ENCODE results near the gene BRDT.
"Not testable (repeated sequence)": the region's sequence is repeated elsewhere in the genome, so short reads cannot be mapped to it uniquely, and the experiment has no call there.

The BRDT gene

GRCh38 chr1:91981996-91982609 lies 32.9 kb downstream of the BRDT start:
- DNase-seq (ENCODE audit: low read depth in 2 of 2): no peak

- DNase-seq (ENCODE audit: low read depth in 2 of 2): no peak
Measured at GRCh38 chr1:91993256-91993655, 44.1 kb downstream of the BRDT start.

- DNase-seq (ENCODE audit: low read depth in 2 of 2): no peak
Measured at GRCh38 chr1:91997607-91998195, 48.5 kb downstream of the BRDT start.

GRCh38 chr1:92004129-92004528 lies 54.9 kb downstream of the BRDT start:
- no peak for DNase-seq (ENCODE audit: low read depth in 2 of 2)

GRCh38 chr1:92013923-92014322 lies 64.7 kb downstream of the BRDT start:
- no peak for DNase-seq (ENCODE audit: low read depth in 2 of 2)

GRCh38 chr1:92016720-92017316 lies 67.6 kb downstream of the BRDT start:
- DNase-seq (ENCODE audit: low read depth in 2 of 2): no peak

- no peak for DNase-seq (ENCODE audit: low read depth in 2 of 2)
Measured at GRCh38 chr1:92017656-92018055, 68.5 kb downstream of the BRDT start.

GRCh38 chr1:92026042-92026441 lies 76.8 kb downstream of the BRDT start:
- DNase-seq (ENCODE audit: low read depth in 2 of 2): not testable (repeated sequence)

- DNase-seq (ENCODE audit: low read depth in 2 of 2): no peak
Measured at GRCh38 chr1:92026806-92027205, 77.6 kb downstream of the BRDT start.

GRCh38 chr1:92029241-92029922 lies 80.2 kb downstream of the BRDT start:
- DNase-seq (ENCODE audit: low read depth in 2 of 2): no peak

GRCh38 chr1:92030656-92031107 lies 81.5 kb downstream of the BRDT start:
- no peak for DNase-seq (ENCODE audit: low read depth in 2 of 2)

GRCh38 chr1:92031281-92032110 lies 82.3 kb downstream of the BRDT start:
- no peak for DNase-seq (ENCODE audit: low read depth in 2 of 2)

GRCh38 chr1:92037400-92037799 lies 88.2 kb downstream of the BRDT start:
- DNase-seq (ENCODE audit: low read depth in 2 of 2): no peak

- no peak for DNase-seq (ENCODE audit: low read depth in 2 of 2)
Measured at GRCh38 chr1:92038695-92039346, 89.6 kb downstream of the BRDT start.

- DNase-seq (ENCODE audit: low read depth in 2 of 2): no peak
Measured at GRCh38 chr1:92040971-92041370, 91.8 kb downstream of the BRDT start.

- no peak for DNase-seq (ENCODE audit: low read depth in 2 of 2)
Measured at GRCh38 chr1:92043621-92044020, 94.4 kb downstream of the BRDT start.

- DNase-seq (ENCODE audit: low read depth in 2 of 2): no peak
Measured at GRCh38 chr1:92045766-92046495, 96.7 kb downstream of the BRDT start.

- DNase-seq (ENCODE audit: low read depth in 2 of 2): no peak
Measured at GRCh38 chr1:92051948-92052347, 102.7 kb downstream of the BRDT start.
